Retinal pigment epithelial cell (primary cell): Measurements from ENCODE around the gene ABO.
"Not testable (repeated sequence)": the region's sequence is repeated elsewhere in the genome, so short reads cannot be mapped to it uniquely, and the experiment has no call there.

Experiments
- DNase-seq: peaks from one replicate; pipeline ENCODE4 v3.0.0-alpha.2; 2010; ENCODE audit warnings: low read depth
- H3K4me3 ChIP-seq: 2 replicates; pipeline ENCODE4 v1.5.1; 2011; ENCODE audit warnings: mild to moderate bottlenecking, low read length, control low read depth, moderate library complexity
- TF ChIP-seq, protein P1 (sequence below): conservative IDR thresholded peaks from 2 replicates; pipeline ENCODE4 v1.5.1; 2011; ENCODE audit warnings: low read depth, low read length, control low read depth, inconsistent platforms

Gene ABO

DNA sequence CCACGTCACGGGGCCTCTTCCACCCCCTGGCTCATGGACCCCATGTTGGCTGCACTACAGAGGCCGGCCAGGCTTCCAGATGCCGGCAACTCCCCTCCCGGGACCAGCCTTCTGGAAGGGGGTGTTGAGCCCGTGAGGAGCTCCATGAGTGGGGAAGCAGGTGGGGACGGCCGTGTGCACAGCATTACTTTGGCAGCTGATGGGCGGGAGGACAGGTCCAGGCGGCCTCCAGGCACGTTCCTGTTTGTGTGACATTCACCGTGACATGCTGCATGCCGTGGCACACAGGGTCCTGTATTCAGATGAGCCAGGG lies 29.1 kb upstream of the ABO start:
- no peak overlapping the region for H3K4me3 ChIP-seq
- TF ChIP-seq, protein P1, sequence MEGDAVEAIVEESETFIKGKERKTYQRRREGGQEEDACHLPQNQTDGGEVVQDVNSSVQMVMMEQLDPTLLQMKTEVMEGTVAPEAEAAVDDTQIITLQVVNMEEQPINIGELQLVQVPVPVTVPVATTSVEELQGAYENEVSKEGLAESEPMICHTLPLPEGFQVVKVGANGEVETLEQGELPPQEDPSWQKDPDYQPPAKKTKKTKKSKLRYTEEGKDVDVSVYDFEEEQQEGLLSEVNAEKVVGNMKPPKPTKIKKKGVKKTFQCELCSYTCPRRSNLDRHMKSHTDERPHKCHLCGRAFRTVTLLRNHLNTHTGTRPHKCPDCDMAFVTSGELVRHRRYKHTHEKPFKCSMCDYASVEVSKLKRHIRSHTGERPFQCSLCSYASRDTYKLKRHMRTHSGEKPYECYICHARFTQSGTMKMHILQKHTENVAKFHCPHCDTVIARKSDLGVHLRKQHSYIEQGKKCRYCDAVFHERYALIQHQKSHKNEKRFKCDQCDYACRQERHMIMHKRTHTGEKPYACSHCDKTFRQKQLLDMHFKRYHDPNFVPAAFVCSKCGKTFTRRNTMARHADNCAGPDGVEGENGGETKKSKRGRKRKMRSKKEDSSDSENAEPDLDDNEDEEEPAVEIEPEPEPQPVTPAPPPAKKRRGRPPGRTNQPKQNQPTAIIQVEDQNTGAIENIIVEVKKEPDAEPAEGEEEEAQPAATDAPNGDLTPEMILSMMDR, result no peak
- DNase-seq, result no peak

DNA sequence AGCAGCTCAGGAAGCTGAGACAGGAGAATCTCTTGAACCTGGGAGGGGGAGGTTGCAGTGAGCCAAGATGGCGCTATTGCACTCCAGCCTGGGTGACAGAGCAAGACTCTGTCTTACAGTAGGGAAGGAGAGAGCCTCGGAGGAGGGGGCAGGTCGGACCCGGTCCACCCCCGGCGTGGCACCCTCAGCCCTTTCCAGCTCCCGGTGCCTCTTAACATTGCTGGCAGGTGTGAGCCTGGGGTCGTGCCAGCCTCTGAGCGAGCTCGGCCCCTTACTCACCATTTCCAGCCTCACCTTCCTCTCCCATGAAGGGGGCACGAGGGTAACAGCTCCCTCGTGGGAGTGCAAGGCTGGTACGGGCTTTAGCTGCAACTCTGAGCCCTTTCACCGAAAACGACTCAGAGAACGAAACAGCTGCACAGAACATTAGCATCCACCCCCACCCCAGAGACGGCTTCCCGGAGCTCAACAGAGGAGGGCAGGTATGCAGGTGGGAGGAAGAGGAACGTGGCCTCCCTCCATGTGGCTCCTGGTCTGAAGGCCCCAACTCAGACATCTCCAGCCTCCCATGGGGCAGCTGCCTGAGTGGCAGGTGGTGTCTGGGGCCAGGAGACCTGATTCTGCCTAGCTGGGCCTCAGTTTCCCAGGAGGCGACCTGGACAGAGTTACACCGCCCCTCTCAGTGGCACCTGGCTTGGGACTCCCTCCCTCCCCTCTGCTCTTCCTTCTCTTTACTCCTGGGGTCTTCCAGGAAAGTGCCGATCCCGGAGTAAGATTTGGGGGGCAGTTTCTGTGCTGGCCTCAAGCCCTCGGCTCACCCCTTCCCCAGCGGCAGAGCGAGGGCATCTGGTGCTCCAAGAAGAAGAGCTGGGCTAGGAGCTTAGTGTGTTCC lies 28.5 kb upstream of the ABO start:
- H3K4me3 ChIP-seq, result no peak overlapping the region
- no peak for DNase-seq
- TF ChIP-seq, protein P1, result no peak

DNA sequence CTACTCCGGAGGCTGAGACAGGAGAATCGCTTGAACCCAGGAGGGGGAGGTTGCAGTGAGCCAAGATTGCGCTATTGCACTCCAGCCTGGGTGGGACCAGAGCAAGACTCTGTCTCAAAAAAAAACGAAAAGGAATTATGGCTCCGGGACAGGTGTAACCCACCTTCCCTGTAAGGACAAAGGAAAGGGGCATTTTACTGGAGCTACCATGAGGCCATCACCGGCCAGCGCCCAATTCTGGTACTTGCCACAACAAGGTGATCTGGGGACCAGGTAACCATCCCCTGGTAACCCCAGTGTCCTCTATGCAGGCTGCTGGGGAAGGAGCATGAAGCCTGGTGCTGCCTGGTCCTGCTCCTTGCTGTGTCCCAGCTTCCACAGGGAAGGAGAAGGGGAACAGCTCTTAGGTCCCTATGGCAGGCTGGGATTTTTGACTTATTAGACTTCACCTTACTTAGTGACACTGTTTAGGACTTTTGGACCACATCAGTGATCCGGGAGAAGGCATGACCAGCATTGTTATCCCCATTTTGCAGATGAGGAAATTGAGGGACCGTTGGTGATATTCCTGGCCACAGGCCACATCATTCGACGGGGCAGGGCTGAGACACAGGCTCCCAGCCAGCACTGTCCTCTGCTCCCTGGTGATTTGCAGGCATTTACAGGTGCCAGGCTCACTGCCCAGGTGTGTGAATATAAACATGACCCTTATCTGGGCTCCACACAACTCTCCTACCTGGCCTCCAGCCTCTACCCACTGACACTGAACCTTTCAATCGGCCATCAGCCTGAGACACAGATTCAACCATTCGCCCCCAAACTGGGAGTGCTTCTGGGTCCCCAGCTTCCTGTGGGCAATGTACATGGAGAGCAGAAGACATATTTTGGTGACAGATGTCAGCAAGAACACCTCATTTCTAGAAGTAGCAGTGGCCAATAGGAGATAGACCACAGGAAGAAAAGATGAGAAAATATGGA lies 26.5 kb upstream of the ABO start:
- TF ChIP-seq, protein P1, result no peak
- H3K4me3 ChIP-seq, result no peak overlapping the region
- no peak for DNase-seq

DNA sequence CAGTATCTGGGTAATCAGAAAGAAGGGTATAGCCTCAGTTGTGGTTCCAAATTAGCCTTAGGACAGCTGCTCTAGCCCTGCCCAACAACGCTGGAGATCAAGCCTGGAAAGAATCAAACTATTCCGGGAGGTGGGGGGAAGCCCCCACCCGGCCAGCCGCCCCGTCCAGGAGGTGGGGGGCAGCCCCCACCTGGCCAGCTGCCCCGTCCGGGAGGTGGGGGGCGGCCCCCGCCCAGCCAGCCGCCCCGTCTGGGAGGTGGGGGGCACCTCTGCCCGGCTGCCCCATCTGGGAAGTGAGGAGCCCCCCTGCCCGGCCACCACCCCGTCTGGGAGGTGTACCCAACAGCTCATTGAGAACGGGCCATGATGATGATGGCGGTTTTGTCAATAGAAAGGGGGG lies 25.0 kb upstream of the ABO start:
- not testable (repeated sequence) for DNase-seq, H3K4me3 ChIP-seq

DNA sequence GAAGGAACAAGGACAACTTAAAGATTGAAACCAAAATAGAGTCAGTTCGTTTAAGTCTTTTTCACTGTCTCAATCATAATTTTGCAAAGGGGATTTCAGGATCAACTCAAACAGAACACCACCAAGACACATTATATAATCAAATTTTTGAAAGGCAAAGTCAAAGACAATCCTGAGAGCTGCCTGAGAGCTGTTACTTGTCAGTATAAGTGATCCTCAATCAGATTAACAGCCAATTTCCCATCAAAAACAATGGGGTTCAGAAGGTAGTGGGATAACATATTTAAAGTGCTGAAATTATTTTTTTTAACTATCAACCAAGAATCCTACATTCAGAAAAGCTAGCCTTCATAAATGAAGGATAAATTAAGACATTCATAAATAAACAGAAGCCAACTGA lies 19.3 kb upstream of the ABO start:
- TF ChIP-seq, protein P1, result no peak
- no peak for DNase-seq
- no peak overlapping the region for H3K4me3 ChIP-seq

DNA sequence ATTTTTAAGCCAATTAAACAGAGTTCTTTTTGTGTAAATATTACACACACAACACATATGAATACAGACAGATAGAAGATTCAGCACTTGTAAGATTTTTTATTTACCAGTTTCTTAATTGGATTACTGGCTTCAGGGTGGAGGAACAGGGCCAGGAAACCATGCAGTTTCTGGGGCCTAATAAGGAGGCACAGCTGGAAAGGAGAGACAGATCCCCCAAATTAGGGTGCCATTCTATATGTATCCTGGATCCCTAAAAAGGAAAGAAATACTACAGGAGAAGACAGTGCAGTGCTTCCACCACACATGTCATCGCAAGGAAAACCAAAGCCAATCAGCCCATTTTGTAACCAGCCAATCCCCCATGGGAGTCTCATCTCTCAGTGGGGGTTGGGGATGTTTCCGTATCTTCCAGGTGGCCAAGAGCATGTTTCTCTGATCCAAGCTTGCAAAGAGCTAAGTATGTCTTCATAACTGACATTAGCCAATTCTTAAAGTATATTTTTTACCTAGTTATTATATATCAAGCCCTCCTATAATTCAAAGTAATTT lies 15.8 kb upstream of the ABO start:
- no peak overlapping the region for H3K4me3 ChIP-seq
- TF ChIP-seq, protein P1, result no peak
- no peak for DNase-seq

DNA sequence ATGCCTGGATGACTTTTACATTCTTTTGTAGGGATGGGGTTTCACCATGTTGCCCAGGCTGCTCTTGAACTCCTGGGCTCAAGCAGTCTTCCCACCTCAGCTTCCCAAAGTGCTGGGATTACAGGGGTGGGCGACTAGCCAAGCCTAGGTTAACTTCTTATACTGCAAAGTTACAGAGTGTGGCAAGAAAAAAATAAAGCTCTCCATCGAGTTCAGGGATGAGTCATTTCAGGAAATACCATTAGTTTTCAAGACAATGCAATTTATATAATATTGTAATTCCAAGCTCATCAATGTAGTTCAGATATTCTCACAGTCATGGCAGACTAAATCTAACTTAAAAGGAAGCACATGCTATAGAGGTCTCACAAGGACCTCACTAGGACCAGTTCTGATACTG lies 11.5 kb upstream of the ABO start:
- TF ChIP-seq, protein P1, result no peak
- H3K4me3 ChIP-seq, result no peak overlapping the region
- no peak for DNase-seq
